Activated CD8-positive, alpha-beta memory T cell treated with anti-CD3 and anti-CD28 coated beads, Interleukin-2, amount 50 U/mL, for 24 hours (primary cell): ENCODE measurements around the gene PPIB.

Experiments used
- DNase-seq: peaks from one replicate; pipeline ENCODE4 v3.0.0-alpha.2; 2020; ENCODE audit errors: extremely low read depth

PPIB gene

DNA sequence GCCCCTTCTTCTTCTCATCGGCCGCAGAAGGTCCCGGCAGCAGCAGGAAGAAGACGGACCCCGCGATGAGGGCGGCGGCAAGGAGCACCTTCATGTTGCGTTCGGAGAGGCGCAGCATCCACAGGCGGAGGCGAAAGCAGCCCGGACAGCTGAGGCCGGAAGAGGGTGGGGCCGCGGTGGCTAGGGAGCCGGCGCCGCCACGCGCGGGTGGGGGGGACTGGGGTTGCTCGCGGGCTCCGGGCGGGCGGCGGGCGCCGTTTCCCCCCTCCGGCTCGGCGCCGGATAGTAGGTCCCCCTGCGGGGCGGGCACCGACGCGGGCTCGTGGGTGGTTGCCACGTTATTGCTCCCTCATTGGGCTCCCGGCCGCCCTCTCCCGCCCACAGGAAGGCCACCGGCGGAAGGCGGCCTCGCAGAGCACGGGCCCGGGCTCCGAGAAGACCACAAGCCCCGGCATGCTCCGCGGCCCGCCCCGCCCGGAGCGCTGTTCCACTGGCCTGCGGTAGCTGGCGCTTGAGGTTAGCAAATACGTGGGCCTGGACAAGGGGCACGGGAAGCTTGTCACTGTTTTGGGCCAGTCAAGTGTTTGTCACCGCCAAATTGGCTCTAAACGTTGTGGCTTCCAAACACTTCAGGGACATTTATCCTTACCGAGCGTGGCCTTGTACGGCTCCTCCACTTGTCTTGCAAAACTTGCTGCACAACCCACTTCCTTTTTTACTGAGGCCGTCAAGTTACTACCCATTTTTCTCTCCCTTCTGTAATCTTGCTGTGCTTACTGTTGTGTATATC, at the start of gene PPIB:
Gene PPIB, minus strand, starts transcription at position 154 of the 790 bp plus-strand sequence. Its CDS starts 36 bp downstream, at position 118.
- DNase-seq = peak; percentile 91

DNA sequence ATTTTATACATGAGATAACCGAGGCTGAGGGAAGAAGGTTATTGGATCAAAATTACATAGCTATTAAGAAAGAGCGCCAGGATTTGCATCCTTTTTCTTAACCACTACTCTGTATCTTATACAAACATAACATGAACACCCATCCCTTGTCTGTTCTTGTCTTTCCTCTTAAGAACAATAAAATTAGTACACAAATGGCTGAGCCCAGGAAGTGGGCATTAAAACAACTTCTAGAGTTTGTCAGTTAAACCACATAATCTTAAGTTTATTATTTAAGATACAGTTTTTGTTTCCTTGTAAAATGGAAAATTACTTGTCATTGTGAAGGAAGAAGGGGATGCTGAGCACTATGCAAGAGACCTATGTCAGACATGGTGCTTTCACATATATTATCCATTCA, 48.9 kb upstream of the PPIB start:
- no peak for DNase-seq

DNA sequence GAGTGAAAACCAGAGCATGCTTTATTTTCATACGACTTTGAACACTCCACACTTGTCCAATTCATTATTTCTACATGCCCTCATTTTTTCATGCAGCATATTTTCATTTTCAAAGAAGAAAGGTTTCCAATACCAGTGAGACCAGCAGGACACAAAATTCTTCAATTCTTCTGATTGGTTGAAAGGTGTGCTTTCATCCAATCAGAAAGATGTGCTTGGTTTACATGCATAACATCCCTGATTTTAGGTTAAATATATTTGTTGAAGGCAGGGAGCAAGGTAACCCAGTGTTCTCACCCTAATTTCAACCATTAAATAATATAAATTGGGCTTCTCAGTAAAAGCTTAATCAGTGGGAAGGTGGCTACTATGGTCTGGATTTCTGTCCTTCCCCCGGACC, 47.5 kb upstream of the PPIB start:
- DNase-seq = no peak

DNA sequence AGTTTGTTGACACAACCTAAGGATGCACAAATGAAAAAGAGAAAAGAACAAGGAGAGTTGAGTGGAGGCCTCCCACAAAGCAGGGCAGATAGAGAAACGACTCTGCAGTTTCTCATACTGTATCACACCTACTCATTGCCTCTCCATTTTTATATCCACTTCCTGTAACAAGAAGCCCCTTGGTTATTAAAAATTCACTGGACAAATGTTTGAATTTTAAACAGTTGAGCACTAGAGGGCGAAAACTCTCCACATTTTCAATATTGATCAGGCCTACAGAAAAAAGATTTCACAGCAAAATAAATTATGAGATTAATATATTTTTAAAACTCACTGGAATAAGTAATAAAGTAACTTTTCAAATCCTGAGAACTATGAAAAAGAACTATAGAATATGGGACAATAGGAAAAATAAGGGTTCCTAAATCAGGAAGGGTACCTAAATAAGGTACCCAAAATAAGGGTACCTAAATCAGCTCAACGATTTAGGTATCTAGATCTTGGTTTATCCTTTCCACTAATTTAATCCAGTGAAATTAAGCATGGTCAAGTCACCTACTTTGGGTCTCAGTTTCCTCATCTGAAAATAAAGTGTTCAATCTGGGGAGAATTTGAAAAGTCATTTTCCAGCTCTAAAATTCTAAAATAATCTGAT, 47.0 kb upstream of the PPIB start:
- DNase-seq = no peak

DNA sequence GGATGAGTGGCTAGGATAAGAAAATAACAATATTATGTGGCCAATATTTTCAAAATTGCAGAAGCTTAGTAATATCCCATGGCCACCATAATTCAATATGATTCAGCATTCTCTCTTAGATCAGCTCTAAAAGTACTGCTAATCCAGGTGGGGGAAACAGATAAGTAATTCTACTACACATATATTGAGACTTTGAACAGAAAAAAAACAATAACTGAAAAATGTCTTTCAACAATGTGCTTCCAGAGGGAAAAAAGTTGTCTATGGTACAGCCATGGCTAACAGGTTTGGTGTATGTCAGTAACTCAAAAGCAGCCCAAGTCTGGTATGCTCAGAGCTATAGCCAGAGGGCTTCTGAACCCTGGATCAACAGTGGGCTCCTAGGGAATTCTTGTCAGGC, 42.4 kb upstream of the PPIB start:
- DNase-seq = no peak

DNA sequence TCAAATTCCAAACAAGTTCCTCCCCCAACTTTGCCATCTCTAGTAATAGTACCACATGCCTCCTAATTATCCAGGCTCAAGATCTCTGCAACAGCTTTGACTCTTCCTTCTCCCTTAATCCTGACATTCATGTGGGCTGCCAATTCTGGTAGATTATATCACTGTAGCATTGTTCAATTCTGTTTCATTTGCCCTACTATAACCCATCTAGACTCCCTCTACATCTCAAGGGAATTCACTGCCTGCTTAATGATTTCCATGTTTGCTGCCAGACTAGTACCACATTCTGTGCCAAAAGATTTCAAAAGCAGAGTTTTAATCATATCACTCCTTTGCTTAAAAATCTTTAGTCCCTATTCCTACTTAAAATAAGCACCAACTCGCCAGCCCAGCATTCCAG, 34.6 kb upstream of the PPIB start:
- DNase-seq = no peak

DNA sequence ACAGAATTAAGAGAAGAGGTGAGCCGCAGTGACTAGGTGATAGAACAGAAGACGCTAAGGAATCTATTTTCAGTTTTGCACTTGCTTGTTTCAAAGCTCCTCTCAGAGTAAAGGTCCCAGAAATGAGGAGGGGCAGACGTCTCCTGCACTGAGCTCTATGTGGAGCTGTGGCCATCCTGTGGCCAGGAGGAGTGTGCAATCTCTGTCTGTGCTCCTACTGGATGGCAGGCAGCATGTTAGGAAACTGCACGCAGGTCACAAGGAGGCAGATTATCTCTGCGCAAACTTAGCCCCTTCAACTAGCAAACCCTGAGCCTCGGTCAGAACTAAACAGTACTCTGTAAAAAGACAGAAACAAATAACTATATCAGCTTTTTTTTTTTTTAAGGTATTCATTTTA, 31.1 kb upstream of the PPIB start:
- no peak for DNase-seq

DNA sequence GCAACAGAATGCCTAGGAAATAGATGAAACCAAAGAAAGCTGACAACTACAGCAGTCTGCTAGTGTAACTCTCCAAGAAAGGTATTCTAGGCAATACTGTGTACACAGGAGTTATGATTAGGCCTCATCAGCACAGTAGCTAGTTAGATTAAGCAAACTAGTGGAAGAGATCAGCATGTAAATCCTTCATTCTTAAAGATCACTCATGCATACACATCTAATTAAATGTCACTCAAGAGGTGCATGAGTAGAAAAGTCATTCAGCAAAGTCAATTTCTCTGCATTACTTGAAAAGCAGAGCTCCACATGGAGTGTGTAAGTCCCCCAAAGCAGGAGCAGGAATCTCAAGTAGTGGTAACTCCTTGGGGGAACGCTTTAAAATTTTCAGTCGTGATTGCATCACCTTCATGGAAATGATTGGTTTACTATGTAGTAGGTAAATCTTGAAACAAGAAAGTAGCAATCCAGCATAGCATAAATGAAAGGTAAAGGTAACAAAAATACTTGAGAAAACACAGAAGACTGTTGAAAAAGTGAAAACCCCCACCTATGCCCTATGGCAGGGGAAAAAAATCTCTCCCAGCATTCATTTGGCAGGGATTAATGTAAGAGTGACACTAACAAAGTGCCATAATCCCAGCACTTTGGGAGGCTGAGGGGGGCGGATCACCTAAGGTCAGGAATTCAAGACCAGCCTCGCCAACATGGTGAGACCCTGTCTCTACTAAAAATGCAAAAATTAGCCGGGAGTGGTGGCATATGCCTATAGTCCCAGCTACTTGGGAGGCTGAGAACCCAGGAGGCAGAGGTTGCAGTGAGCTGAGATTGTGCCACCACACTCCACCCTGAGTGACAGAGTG, 29.4 kb upstream of the PPIB start:
- DNase-seq = no peak

DNA sequence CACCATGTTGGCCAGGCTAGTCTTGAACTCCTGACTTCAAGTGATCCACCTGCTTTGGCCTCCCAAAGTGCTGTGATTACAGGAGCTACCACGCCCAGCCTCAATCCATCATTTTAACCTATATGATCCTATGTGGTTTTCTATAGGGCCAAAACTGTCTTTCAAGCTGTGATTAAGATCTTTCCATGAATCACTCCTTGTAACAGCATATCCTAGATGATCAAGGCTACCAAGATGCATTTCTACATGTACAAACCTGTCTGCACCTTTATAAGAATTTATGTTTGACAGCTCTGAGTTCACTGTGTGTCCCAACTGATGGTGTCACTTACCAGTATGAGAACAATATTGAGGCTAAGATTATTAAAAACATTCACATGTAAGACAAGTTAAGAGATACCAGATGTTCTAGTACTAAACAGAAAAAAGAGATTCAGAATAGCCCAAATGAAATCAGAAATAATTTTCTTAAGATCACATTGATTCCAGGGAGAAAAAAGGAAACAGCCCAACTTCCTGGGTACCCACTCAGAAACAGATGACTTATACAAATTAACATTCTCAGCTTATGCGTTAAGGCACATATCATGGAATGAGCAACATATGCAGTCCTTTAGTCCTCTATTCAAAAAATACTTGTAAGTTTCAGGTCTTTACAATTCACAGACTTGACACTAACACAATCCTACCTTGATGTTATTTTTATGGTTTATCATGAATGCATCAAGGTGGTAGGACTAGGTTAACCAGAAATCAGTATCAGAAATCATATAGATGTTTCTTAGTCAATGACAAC, 24.8 kb upstream of the PPIB start:
- no peak for DNase-seq

DNA sequence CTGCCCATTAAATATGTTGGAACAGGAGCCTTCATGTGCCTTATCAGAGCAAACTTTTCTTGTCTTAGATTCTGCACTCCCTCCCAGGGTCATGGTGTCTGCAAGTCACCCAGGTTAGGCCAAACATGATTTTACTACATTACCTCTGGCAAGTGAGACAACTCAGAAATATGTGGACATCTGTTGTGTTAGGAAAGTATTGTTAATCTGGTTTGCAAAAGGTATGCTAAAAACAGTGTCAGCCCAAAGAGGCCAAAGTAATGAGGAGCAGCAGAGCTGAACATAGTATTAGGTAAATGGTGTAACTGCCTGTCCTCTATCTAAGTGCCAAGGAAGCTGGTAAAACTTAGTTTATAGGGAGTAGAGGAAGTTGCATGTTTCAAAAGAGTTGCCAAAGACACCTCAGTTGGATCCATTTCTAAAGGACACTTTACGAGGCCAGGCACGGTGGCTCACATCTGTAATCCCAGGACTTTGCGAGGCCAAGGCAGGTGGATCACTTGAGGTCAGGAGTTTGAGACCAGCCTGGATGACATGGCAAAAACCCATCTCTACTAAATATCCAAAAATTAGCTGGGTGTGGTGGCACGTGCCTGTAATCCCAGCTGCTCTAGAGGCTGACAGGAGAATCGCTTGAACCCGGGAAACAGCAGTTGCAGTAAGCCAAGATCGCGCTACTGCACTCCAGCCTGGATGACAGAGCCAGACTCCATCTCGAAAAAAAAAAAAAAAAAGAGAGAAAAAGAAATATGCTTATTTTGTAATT, 22.5 kb upstream of the PPIB start:
- no peak for DNase-seq

DNA sequence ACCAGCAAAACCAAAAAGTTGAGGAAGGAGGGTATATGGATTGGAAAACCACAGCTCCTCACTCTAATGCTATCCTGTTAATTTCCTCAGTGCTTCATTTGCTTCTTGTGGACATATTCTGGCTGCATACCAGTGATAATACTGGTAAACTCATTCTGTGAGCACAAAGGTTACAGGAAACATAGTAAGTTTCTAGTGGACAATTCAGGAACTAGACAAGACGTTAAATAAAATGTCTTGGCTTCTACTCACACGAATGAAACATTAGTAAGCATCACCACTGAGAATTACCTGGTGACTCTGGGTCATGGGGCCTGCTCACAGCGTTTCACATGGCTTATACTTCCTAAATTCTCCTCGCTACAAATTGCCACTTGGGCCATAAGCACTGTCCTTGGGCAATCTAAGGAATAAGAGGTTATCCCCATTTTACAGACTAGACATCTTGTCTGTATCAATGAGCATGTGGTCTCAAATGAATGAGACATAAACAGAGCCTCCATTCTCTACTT, 20.1 kb upstream of the PPIB start:
- no peak for DNase-seq

DNA sequence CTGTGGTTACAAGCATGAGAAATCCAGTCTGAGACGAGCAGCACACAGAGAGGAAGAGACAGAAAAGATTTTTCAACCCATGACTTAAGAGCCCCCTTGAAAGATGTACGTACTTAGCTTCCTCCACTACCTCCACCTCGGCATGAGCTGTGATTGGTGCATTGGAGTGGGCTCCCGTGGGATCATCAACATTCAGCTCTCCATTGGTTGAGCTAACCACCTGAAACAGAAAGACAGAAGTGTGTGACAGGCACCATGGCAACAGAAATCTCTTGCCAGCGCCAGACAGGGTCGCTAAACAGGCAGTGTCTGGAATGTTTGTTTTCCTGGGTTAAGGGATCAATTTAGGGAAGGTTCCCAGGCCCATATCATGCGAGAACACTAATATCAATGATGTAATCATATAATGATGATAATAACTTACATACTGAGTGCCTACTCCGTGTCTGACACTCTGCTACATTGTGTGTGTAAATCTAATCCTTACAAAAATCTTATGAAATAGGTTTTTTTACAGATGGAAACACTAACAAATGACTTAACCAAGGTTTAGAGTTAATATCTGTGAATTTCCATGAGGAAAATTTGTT, 17.5 kb upstream of the PPIB start:
- DNase-seq = no peak

DNA sequence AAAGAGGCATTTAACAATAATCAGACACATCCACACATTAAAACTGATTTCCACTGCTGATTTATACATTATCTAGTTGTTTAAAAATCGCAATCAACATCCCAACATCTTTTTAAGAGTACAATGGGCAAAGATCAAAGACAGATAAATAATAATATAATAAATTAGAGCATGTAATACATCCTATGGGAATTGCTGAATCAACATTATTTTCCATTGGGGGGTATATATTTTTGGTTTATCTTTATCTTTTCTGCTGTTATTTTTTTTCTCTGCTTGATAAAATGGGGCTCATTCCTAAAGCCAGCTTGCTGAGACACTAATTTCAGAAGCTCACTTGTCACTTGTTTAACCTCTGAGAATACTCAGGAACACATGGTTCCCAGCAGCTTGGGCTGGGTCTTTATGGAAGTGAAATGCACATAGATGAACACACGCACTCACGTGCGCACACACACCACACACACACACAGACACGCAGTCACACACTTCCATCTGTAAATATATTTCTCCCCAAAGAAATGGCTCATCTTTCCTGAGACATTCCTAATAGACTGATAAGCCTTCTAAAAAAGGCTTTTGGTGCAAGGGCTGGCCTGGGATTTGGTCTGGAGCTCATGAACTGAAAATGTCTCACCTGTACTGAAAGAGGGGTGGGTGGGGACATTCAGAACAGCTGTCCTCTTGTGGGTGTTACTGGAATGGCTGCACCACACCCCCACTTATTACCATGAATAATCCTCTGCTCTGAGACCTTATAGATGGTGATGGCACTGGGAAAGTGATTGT, 3.5 kb upstream of the PPIB start:
- no peak for DNase-seq

DNA sequence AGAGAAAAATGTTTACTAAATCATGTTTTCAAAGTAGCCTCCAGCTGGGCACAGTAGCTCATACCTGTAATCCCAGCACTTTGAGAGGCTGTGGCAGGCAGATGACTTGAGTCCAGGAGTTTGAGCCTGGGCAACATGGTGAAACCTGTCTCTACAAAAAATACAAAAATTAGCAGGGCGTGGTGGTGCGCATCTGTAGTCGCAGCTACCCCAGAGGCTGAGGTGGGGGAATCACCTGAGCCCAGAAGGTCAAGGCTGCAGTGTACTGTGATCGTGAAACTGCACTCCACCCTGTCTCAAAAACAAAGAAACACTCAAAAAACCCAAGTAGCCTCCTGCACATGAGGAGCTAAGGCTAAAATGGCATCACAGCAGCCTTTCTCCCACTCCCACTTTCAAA, 1.6 kb upstream of the PPIB start:
- DNase-seq = no peak

DNA sequence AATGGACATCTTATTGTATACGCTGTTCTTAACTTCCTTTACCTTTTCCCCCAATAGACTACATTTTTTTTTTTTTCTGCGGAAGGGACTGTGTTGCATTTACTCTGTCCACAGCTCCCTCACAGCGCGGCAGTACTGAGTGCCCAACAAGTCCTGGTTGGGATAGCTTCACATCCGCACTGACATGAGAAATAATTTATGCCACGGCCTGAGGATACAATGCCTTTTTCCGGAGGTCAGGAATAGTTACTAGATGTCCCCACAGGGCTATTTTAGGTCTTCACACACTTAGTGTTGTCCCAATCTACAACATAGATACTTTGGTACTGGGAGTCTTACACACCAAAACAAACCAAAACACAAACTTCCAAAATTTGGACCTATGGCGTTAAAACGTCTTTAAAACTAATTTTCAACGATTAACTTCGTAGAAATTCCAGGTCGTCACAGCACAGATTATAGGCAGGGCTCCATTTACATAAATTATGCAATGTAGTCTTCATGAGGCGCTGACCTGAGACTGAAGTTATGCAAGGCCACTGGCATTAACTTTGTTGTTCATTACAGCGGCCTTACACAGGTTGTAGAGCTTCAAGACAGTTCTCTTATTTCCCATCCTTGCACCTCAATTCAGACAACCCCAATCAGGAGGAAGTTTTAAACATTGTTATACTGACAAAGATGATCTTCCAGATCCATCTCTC, 989 bp upstream of the PPIB start:
- no peak for DNase-seq

DNA sequence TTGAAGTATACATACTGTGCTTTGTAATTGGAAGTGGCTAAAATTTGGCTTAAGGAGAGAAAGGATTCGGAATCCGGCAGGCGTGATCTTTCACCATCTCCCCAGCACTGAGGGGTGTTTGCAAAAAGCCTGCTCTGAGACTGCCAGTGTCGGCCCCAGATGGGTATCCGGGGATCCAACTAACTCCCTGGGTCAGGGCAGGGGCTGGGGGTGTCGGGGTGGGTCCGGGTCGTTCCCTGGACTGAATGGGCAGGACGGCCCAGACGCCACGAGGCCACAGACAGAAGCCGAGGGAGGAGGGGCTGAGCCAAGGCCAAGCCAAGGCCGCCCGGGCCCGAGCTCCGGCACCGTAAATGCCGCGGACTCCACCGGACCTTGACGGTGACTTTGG, 349 bp downstream of the PPIB start:
- DNase-seq = no peak

DNA sequence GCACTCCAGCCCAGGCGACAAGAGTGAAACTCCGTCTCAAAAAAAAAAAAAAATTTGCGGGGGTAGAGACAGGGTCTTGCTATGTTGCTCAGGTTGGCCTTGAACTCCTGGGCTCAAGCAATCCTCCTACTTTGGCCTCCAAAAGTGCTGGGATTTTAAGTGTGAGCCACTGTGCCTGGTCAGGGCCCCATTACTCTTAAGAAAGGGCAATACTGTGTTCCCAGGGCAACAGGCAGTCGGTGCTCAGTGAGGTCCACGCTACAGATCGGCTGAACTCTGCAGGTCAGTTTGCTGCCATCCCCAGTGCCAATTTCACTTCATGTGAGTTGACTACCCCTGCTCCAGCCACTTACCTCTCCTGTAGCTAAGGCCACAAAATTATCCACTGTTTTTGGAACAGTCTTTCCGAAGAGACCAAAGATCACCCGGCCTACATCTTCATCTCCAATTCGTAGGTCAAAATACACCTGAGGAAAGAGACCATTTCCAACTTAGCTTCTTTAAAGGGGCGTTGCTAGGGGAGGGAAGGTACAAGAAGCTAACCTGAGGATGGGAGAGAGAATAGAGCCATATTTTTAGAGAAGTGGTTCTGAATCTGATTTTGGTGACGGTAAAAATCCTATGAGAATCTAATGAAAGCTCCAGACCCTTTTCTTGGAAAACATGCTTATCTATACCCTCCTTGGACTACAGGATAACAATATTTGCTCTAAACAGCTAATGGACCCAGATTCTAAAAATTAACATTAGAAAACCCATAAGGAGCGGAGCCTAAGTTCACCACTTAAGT, 939 bp downstream of the PPIB start:
- DNase-seq = no peak
